ENCODE results near the gene DAP.
"Not testable (repeated sequence)": the region's sequence is repeated elsewhere in the genome, so short reads cannot be mapped to it uniquely, and the experiment has no call there.

DAP gene

DNA sequence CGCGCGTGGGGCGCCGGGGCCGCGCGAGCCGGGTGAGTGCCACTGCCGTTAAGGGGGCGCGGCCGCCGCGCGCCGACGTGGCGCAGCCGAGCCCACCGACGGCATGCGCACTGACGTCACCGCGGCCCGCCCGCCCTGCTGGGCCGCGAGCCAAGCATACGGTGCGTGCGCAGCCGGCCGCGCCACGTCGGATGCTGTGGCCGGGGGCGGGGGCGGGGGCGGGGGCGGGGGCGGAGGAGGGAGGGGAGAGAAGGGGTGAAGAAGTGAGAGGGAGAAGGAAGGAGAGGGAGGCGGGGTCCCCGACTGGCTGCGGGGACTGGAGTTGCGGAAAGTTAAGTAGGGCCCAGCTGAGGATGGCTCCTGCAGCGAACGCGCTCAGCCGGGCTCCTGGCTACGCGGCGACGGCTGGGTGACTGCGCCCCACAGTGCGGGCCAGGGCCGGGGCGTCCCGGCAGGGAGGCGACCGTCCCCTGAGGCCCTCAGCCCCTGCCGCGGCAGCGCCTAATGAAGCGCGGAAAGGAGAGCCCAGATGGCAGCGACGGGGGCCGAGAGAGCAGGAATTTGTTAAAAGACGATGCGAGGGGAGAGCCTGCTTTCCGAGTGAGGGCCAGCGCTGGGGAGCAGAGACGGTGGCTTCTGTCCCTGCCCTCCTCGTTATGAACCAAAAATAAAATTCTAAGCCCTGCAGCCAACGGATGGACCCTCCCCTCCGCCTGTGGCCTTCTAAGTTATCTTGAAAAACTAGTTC lies at the start of gene DAP:
DAP (minus strand) TSS at position 50 of the 748 bp plus-strand sequence. CDS start 166 bp downstream, outside the sequence.
- peak; percentile 79 to 86 for DNase-seq (ENCODE audit: low read depth in 2 of 2)

GRCh38 chr5:10808347-10809226 lies 47.6 kb upstream of the DAP start:
- no peak for DNase-seq (ENCODE audit: low read depth in 2 of 2)

- no peak for DNase-seq (ENCODE audit: low read depth in 2 of 2)
These were observed 41.1 kb upstream of the DAP start for GRCh38 chr5:10801931-10802666.

GRCh38 chr5:10800852-10801251 lies 39.8 kb upstream of the DAP start:
- no peak for DNase-seq (ENCODE audit: low read depth in 2 of 2)

- no peak for DNase-seq (ENCODE audit: low read depth in 2 of 2)
These were observed 36.2 kb upstream of the DAP start for GRCh38 chr5:10797261-10797660.

DNA sequence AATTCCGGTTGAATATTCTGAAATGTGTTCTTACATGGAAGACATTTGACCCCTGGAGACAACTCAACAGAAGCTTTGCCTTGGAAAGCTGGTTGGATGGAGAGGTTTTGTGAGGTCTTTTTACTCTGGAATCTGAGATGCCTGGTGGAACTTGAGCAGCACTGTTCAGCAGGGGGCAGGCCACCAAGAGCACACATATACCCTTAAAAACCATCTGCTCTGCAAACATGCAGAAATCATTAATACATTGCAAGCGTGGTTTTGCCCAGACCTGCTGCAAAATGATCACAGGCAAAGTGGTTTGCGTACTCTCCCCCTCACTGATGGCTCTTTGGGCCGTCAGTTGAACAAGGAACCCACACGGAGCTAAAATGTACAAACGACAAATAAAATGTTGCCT lies 32.8 kb upstream of the DAP start:
- DNase-seq (ENCODE audit: low read depth in 2 of 2) = no peak

DNA sequence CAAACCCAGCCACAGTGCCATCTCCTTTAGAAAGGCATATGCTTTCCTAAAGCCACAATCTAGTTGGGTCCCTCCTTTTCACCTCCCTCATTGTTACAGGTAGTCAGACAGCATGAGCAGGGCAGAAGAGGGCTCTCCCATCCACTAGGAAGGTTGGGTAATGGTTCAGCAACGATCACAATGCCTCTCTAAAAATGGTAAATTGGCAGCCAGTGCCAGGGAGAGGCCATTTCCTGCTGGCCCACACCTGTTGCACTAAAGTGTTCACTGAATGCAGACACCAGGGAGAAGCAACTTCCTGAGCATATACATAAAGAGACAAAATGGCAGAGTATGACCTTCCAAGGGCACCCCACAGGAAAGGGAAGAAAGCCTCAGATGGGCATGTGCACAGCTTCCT lies 31.3 kb upstream of the DAP start:
- DNase-seq (ENCODE audit: low read depth in 2 of 2) = no peak

DNA sequence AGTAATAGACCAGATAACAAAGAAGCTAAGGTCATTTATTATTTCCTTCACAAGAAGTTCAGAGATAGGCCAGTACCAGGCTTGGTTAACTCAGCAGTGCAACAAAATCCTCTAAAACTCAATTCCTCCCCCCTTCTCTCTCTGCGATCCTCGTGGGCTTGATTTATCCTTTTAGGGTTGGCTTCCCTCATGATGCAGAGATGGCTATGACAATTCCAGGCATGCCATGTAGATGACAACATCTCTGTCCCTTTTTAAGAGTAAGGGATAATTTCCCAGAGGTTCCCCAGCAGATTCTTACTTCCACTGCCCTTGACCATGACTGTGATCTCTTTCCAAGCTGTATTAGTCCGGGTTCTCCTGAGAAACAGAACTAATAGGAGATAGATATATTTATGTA lies 28.7 kb upstream of the DAP start:
- no peak for DNase-seq (ENCODE audit: low read depth in 2 of 2)

DNA sequence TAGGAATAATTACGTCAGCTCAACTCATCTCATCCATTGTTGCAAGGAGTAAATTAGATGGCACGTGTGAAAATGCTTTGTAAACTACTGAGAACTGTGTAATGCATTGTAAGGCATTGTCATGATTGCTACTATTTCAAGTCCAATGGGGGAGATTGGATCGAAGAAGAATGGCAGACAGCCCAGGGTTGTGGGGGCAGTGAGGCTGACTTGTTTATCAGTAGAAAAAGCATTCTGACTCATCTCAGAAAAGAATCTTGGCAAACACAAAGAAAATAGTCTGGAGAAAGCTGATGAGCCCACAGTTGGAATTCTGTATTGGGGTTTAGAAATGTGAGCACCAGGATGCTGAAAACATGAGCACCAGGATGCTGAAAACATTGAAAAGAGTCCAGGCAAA lies 28.0 kb upstream of the DAP start:
- no peak for DNase-seq (ENCODE audit: low read depth in 2 of 2)

DNA sequence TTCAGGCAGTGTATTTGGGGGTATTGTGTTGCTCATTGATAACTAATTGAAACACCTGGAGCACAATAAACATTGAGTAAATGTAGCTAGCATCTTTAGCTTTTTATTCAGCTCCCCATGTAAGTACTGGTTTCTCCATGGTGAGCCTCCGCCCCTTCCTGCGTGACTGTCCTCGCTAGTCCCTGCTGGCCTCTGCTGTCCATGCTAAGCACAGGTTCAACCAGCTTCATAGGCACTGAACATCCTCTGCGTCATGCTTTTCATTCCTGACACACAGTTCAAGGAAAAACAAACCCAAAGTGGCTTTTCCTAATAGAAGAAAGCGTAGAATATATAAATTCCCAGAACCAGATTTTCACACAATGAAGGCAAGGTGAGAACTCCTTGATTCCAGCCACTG lies 27.3 kb upstream of the DAP start:
- DNase-seq (ENCODE audit: low read depth in 2 of 2) = no peak

DNA sequence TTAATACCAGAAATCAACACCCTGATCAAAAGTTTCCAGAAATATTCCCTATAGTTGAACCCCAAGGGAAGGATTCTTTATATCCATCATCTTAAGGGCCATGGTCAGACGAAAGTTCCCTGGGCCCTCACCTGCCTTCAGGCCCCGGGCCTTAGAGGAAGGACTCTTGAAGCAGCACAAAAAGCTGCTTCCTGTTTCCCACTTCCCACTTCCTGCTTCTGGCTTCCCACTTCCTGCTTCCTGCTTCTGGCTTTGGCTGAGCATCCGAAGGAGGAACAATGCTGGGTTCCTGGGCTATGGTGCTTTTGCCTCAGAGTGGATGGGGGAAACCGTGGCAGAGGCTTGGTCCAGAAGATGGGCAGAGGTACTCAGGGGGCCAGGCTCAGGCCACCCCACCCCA lies 25.8 kb upstream of the DAP start:
- DNase-seq (ENCODE audit: low read depth in 2 of 2) = no peak

DNA sequence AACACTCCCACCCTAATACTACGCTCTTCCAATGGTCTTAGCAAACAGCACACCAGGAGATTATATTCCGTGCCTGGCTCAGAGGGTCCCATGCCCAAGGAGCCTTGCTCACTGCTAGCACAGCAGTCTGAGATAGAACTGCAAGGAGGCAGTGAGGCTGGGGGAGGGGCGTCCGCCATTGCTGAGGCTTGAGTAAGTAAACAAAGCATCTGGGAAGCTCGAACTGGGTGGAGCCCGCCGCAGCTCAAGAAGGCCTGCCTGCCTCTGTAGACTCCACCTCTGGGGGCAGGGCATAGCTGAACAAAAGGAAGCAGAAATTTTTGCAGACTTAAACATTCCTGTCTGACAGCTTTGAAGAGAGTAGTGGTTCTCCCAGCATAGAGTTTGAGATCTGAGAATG lies 19.2 kb upstream of the DAP start:
- not testable (repeated sequence) for DNase-seq (ENCODE audit: low read depth in 2 of 2)

DNA sequence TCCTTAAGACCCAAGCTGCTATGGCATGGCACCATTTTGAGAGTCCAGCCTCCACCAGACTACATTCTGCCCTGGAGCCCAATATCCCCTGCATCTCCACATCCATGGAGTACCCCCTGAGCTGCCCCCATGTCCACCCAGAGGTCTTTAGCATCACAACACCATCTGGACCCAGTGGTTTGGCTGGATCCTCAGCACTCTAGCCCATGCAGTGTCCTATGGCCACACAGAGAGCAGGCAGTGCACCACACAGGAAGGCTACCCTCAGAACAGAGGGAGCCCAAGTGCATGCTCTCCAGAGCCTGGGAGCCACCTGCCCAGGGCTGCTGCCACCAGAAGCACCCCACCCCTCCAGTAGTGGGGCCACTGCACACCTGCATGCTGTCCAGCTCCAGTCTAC lies 18.6 kb upstream of the DAP start:
- DNase-seq (ENCODE audit: low read depth in 2 of 2) = no peak

GRCh38 chr5:10778179-10778910 lies 17.3 kb upstream of the DAP start:
- DNase-seq (ENCODE audit: low read depth in 2 of 2) = no peak

DNA sequence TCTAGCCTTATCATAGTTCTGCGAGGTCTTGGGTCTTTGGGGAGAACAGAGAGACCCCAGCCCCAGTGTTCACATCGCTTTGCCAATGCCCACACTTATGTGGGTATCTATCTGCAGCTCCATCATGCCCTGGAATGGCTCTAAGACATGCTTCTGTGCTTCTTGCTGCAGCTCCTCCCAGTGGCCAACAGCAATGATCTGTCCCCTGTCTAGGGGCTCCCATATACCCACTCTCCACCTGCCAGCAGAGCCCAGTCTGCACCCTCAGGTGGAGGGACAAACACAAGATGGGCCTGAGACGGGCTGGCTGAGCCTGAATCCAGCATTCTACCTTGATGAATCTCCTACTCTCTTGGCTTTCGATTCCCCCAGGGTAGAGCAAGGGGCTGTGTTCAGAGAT lies 14.6 kb upstream of the DAP start:
- DNase-seq (ENCODE audit: low read depth in 2 of 2) = no peak

- DNase-seq (ENCODE audit: low read depth in 2 of 2) = no peak
These were observed 12.0 kb upstream of the DAP start for GRCh38 chr5:10772901-10773585.

DNA sequence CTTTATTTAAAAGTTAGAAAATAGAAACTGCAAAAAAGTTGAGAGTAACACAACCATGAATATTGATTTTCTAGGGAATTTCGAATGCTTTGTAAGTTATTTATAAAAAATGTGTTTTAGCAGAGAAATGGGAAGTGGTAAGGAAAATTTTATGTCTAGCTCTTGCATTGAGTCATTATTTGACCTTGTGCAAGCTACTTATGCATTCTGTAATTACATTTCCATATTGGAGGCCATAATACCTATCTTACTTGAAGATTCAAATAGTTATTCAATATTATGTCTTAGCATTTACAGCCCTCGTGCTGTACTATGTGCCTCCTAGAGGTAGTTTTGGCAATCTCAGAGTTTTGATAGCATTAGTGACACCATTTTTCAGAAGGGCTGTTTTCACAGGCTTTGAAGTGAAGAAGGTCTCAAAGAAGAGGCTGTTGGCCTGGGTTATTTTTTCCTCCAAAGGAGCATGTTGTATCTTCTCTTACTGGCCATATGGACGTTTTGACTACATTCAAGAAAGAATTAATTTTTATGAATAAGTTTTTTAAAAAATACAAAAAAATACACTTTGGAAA lies 7.4 kb upstream of the DAP start:
- no peak for DNase-seq (ENCODE audit: low read depth in 2 of 2)

GRCh38 chr5:10762776-10763500 lies 1.9 kb upstream of the DAP start:
- DNase-seq (ENCODE audit: low read depth in 2 of 2) = no peak

DNA sequence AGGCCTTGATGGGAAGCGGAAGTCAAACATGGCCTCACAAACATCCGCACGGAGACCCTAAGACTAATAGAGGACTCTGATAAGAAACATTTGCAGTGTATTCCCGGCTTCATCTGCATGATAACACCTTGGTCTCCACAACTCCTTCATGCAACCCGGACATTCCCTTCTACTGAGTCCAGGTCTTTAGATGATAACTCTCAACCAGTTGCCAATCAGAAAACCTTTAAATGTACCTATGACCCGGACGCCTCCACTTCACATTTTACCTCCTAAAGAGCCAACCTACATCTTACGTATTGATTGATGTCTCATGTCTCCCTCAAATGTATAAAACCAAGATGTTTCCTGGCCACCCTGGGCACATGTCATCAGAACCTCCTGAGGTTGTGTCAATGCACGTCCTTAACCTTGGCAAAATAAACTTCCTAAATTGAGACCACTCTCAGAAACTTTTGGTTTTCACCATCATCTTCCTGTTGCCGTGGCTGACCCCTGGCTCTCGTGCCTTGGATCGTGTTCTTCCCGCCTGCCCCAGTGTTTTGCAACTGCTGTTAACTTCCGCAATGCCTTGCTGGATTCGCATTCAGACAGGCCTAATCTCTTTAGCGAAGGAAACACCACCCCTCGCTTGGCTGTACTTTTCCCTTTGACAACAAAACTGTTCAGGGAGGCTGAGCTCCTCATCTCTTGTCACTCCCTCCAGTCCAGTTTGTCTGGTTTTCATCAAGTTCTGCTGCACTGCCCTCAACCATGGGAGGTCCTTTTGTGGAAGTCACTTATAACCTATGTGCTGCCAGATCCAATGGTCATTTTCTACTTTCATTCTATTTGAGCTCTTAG lies 1.1 kb upstream of the DAP start:
- no peak for DNase-seq (ENCODE audit: low read depth in 2 of 2)
